Muscle layer of duodenum (tissue), 2 donors: ENCODE measurements around the gene KANSL1.
"Not testable (repeated sequence)": the region's sequence is repeated elsewhere in the genome, so short reads cannot be mapped to it uniquely, and the experiment has no call there.

Experiments
- H3K27ac ChIP-seq: one replicate; pipeline ENCODE4 v1.7.0; 2013; ENCODE audit warnings: mild to moderate bottlenecking, low read length
- H3K27me3 ChIP-seq: one replicate; pipeline ENCODE4 v1.7.0; 2013; ENCODE audit warnings: low read depth, mild to moderate bottlenecking, control low read depth, low read length
- H3K36me3 ChIP-seq, 2 donors: one replicate each; pipeline ENCODE4 v1.7.0; 2013; ENCODE audit warnings: low read length in 2 of 2, control low read depth in 1 of 2, mild to moderate bottlenecking in 1 of 2; ENCODE audit not compliant: insufficient read depth in 2 of 2, control insufficient read depth in 1 of 2
- H3K4me1 ChIP-seq, 2 donors: one replicate each; pipeline ENCODE4 v1.7.0; 2013; ENCODE audit warnings: low read length in 2 of 2, mild to moderate bottlenecking in 2 of 2, control low read depth in 1 of 2, moderate library complexity in 1 of 2; ENCODE audit not compliant: insufficient read depth in 2 of 2, control insufficient read depth in 1 of 2
- H3K4me3 ChIP-seq, 2 donors: one replicate each; pipeline ENCODE4 v1.7.0; 2013; ENCODE audit warnings: low read length in 2 of 2, low read depth in 1 of 2, mild to moderate bottlenecking in 1 of 2
- H3K9me3 ChIP-seq, 2 donors: one replicate each; pipeline ENCODE4 v1.7.0; 2013; ENCODE audit warnings: low read length in 2 of 2, control low read depth in 1 of 2, mild to moderate bottlenecking in 1 of 2; ENCODE audit not compliant: control insufficient read depth in 1 of 2
- donor health status: healthy.

Gene KANSL1

GRCh38 chr17:46025510-46026165 is 167.6 kb downstream of the KANSL1 start:
- Histone ChIP-seq H3K27me3 (no peaks in the 10 kb centered on the region), H3K36me3 (peaks cover 9 to 27% of the 10 kb centered on the region in 2 donors), H3K9me3 (no peaks in the 10 kb centered on the region), H3K27ac (no peak overlapping the region), H3K4me1 (peaks cover 0 to 4% of the 10 kb centered on the region in 2 donors), H3K4me3 (no peak overlapping the region)

GRCh38 chr17:46025060-46025459 is 168.2 kb downstream of the KANSL1 start:
- Histone ChIP-seq H3K4me1 (peaks cover 0 to 4% of the 10 kb centered on the region in 2 donors), H3K9me3 (no peaks in the 10 kb centered on the region), H3K4me3 (no peak overlapping the region), H3K27me3 (no peaks in the 10 kb centered on the region), H3K36me3 (peaks cover 4 to 22% of the 10 kb centered on the region in 2 donors), H3K27ac (no peak overlapping the region)

GRCh38 chr17:46024590-46024989 is 168.6 kb downstream of the KANSL1 start:
- H3K36me3 ChIP-seq: peaks cover 4 to 22% of the 10 kb centered on the region in 2 donors
- H3K4me1 ChIP-seq: peaks cover 0 to 4% of the 10 kb centered on the region in 2 donors
- H3K4me3 ChIP-seq: no peak overlapping the region
- no peaks in the 10 kb centered on the region for H3K9me3 ChIP-seq
- H3K27ac ChIP-seq: no peak overlapping the region
- no peaks in the 10 kb centered on the region for H3K27me3 ChIP-seq

GRCh38 chr17:46023783-46024388 is 169.3 kb downstream of the KANSL1 start:
- no peaks in the 10 kb centered on the region for H3K9me3 ChIP-seq
- H3K36me3 ChIP-seq: peaks cover 4 to 22% of the 10 kb centered on the region in 2 donors
- no peak overlapping the region for H3K27ac ChIP-seq

GRCh38 chr17:46023366-46023765 is 169.9 kb downstream of the KANSL1 start:
- H3K9me3 ChIP-seq, H3K4me3 ChIP-seq, H3K4me1 ChIP-seq, H3K27ac ChIP-seq, H3K27me3 ChIP-seq: not testable (repeated sequence)
- H3K36me3 ChIP-seq: peaks cover 4 to 22% of the 10 kb centered on the region in 2 donors

More at GRCh38 chr17:46023783-46024388, 169.3 kb downstream of the KANSL1 start:
- Histone ChIP-seq H3K27me3 (no peaks in the 10 kb centered on the region), H3K4me3 (no peak overlapping the region), H3K4me1 (peaks cover 0 to 4% of the 10 kb centered on the region in 2 donors)

- Histone ChIP-seq H3K27ac (no peak overlapping the region), H3K27me3 (no peaks in the 10 kb centered on the region), H3K4me3 (no peak overlapping the region), H3K9me3 (no peaks in the 10 kb centered on the region), H3K36me3 (peaks cover under 1 to 13% of the 10 kb centered on the region in 2 donors), H3K4me1 (no peaks in the 10 kb centered on the region)
These were observed 172.2 kb downstream of the KANSL1 start for GRCh38 chr17:46020998-46021397.

GRCh38 chr17:46020023-46020761 is 173.0 kb downstream of the KANSL1 start:
- no peaks in the 10 kb centered on the region for H3K27me3 ChIP-seq
- H3K27ac ChIP-seq: no peak overlapping the region
- no peaks in the 10 kb centered on the region for H3K4me1 ChIP-seq
- peaks cover 0 to 13% of the 10 kb centered on the region in 2 donors for H3K36me3 ChIP-seq
- no peaks in the 10 kb centered on the region for H3K9me3 ChIP-seq
- no peak overlapping the region for H3K4me3 ChIP-seq

GRCh38 chr17:46019408-46019925 is 173.8 kb downstream of the KANSL1 start:
- peaks cover 0 to 13% of the 10 kb centered on the region in 2 donors for H3K36me3 ChIP-seq
- not testable (repeated sequence) for H3K27ac ChIP-seq

GRCh38 chr17:46013502-46014165 is 179.6 kb downstream of the KANSL1 start:
- H3K9me3 ChIP-seq: no peaks in the 10 kb centered on the region
- H3K36me3 ChIP-seq: no peaks in the 10 kb centered on the region
- no peaks in the 10 kb centered on the region for H3K27me3 ChIP-seq
- H3K27ac ChIP-seq: no peak overlapping the region
- H3K4me3 ChIP-seq: no peak overlapping the region
- no peaks in the 10 kb centered on the region for H3K4me1 ChIP-seq

More at GRCh38 chr17:46019408-46019925, 173.8 kb downstream of the KANSL1 start:
- H3K9me3 ChIP-seq, H3K4me3 ChIP-seq, H3K4me1 ChIP-seq, H3K27me3 ChIP-seq: not testable (repeated sequence)

- Histone ChIP-seq H3K4me1 (no peaks in the 10 kb centered on the region), H3K4me3 (no peak overlapping the region), H3K27ac (no peak overlapping the region), H3K27me3 (no peaks in the 10 kb centered on the region), H3K36me3 (no peaks in the 10 kb centered on the region), H3K9me3 (no peaks in the 10 kb centered on the region)
These were observed 180.1 kb downstream of the KANSL1 start for GRCh38 chr17:46013127-46013501.
